DMS 273 treated with DMSO at 0.1 percent for 48 hours (cell line): ENCODE results near the gene CADPS.
A peak's percentile ranks its signal among the peaks of the same experiment; 100 is the strongest.

Experiments used
- DNase-seq: peaks from one replicate; lab custom pipeline; 2025; lab: John Stamatoyannopoulos, UW

The CADPS gene

GRCh38 chr3:62502315-62503300 lies 372.6 kb downstream of the CADPS start:
- peak; percentile 29 for DNase-seq

DNA sequence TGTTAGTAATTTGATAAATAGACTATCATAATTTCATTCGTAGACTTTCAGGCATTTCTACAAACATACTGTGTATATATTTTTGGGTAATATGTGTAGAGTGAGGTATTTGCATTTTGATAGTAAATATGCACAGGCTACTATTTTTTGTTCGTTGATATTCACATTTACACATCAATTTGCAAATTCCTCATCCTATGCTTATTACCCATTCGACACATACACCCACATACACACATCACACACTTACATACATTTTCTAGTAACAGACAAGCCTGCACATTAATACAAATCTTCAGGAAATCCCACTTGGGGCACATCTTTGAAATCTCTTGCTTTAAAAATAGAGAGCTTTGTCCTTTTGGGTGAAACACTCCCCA lies 373.9 kb downstream of the CADPS start:
- no peak for DNase-seq

- no peak for DNase-seq
Observed at GRCh38 chr3:62500556-62501288, 374.5 kb downstream of the CADPS start.

DNA sequence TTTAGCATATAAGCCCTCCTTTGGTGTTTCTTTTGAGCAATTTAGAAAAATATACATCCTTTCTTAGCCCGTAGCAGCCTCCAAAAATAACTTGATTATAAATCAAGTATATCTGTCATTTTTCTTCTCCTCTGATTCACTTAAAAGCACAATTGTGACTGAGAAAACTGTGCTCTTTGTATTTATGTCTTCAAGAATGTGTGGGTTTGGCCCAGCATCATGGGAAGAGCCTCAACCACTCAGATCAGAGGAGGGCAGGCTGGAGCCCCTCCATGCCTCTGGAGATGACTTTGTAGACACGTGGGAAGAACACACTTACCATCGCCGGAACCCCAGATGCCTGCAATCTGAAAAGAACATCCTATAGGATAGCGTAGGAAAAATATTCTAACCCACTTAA lies 378.1 kb downstream of the CADPS start:
- no peak for DNase-seq

- DNase-seq: no peak
Observed at GRCh38 chr3:62496503-62496902, 378.7 kb downstream of the CADPS start.

- DNase-seq: no peak
Observed at GRCh38 chr3:62493109-62493801, 382.0 kb downstream of the CADPS start.

GRCh38 chr3:62482961-62483360 lies 392.3 kb downstream of the CADPS start:
- DNase-seq: no peak

GRCh38 chr3:62481962-62482361 lies 393.3 kb downstream of the CADPS start:
- DNase-seq: no peak

DNA sequence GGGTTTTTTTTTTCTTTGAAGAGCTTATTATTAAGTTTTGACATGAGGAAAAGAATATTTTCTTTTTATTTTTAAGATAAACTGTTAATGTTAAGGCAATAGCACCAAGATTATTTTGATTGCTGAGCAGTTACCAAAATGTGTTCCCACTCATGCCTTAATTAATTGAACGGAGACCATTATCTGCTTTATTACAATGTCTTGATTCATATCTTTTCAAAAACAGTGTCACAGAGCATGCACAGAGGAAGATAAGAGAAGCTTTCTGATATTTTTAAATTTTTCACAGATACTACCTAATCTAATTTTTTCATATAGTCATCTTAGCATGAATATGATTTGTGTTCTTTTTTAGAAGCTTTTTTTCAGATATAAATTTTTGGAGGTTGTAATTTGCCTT lies 395.2 kb downstream of the CADPS start:
- DNase-seq: no peak

DNA sequence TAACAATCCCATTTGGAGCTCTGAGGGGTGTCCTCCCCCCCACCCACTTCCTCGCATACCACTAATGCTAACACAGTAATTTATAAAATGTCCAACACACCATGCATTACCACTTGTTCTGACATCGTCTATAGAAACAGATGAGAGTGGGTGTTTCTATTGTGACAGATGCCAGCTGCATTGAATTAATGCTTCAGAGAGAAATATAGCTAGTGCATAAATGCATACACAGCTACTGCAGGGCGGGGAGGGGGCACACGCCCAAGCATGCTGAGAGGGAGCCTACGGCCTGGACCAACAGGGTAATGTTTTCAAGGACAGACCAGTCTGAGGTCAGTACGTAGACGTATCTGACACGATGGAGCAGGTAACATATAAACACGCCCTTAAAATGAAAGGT lies 395.9 kb downstream of the CADPS start:
- no peak for DNase-seq

GRCh38 chr3:62475306-62475705 lies 399.9 kb downstream of the CADPS start:
- no peak for DNase-seq

- DNase-seq: no peak
Observed at GRCh38 chr3:62467966-62468722, 407.1 kb downstream of the CADPS start.

DNA sequence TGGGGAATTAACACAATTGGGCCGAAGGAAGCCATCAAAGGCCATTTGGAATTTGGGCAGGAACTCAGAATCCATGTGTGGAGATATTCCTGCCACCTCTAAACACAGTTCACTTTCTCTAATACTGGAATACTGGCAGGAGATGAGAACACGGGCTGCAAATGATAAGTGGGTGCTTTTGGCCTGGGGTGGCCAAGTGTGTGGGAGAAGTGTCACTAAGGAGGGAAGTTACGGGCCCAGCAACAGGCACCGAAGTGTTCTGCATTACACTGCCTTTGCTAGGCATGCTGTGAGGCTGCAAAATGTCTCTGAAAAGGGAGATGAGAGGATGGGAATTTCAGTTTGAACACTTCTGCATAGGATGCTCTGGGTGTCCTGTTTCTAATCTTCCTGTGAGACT lies 412.4 kb downstream of the CADPS start:
- DNase-seq: no peak

DNA sequence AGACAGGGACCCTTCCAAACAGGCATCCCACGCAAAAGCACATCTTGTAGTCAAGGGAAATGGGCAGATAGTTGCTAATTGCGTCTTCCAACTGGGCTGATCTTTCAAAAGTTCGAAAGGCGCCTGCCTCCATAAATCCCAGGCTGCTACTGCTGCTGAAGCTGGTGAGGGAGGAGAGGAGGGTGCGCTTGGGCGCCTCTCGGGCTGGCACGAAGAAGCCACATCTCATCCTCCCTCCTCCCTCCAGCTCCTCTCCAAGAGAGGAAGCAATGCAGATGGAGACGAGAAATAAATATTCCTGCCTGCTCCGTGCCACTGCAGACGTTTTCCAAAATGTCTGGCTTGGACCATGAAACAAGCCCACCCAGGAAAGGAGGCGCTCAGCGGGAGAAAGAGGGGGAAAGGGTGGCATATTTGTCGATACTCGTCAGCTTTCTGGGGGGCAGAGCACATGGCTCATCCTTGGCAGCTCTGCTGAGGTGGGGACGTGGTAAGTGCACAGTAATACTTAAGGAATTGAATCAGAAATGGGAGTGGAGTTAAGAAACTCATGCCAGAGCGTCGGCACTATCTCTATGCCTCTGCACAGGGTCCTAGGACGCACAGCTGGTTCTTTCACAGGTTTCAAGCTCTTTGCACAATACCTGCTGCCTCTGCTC lies 413.0 kb downstream of the CADPS start:
- no peak for DNase-seq

GRCh38 chr3:62454916-62455315 lies 420.3 kb downstream of the CADPS start:
- no peak for DNase-seq

DNA sequence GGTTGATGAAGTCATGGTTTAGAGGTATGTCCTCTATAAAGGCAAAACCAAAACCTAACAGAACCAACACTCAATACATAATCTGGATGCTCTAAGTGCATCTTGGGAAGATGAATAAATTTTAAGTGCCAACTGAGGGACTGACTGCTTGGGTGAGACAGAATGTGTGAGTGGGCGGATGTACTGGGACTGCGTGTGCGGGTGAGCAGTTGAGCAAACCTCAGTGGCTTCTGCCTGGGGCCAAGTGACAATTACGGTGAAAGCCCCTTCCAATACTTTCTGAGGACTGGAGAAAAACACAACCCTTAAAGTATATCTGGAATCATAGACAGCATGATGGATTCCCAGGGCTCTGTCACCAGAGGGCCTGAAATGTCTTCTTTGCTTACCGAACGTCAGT lies 421.8 kb downstream of the CADPS start:
- DNase-seq: no peak

- no peak for DNase-seq
Observed at GRCh38 chr3:62451211-62451887, 423.9 kb downstream of the CADPS start.

GRCh38 chr3:62446337-62446940 lies 428.8 kb downstream of the CADPS start:
- no peak for DNase-seq

DNA sequence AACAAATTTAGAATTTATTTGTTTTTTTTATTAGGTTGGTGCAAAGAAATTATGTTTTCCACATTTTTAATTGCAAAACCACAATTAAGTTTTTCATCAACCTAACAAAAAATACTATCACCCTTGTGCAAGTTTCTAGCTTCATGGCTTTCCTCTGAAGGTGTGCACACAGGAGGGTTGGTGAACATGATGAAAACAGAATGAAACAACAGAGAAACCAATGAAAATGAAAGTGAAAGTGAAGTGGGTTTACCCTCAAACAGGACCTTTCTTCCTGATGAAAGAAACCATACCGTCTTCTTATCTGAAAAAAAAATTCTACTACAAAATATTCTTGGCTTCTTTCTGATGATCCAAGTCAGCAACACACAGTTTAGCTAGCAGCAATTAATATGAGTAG lies 429.9 kb downstream of the CADPS start:
- peak; percentile 16 for DNase-seq

GRCh38 chr3:62439978-62440377 lies 435.2 kb downstream of the CADPS start:
- no peak for DNase-seq
